Activated CD4-positive, alpha-beta T cell treated with anti-CD3 and anti-CD28 coated beads, Interleukin-2, Interleukin-6, amounts not matched to agents 100 ng/mL and 50 ng/mL, durations not matched to agents 16 hours and 8 hours (primary cell): ENCODE results near the gene MFNG.

Experiments used
- DNase-seq: peaks from one replicate; pipeline ENCODE4 v3.0.0-alpha.2; 2020

Gene MFNG

GRCh38 chr22:37492428-37493344, 6.5 kb upstream of the MFNG start:
- DNase-seq, result peak; percentile 70

GRCh38 chr22:37491559-37492427, 5.6 kb upstream of the MFNG start:
- DNase-seq, result no peak

GRCh38 chr22:37491106-37491505, 4.9 kb upstream of the MFNG start:
- DNase-seq, result no peak

GRCh38 chr22:37489983-37490382, 3.8 kb upstream of the MFNG start:
- DNase-seq, result no peak

- no peak for DNase-seq
These were observed 2.4 kb upstream of the MFNG start for GRCh38 chr22:37488337-37489135.

GRCh38 chr22:37487571-37487970, 1.4 kb upstream of the MFNG start:
- DNase-seq, result no peak

GRCh38 chr22:37487129-37487528, 945 bp upstream of the MFNG start:
- no peak for DNase-seq

GRCh38 chr22:37485395-37486223, 575 bp downstream of the MFNG start:
- peak; percentile 35 for DNase-seq

- DNase-seq, result peak; percentile 95
These were observed 1.4 kb downstream of the MFNG start for GRCh38 chr22:37484480-37485394.

- DNase-seq, result no peak
These were observed 3.1 kb downstream of the MFNG start for GRCh38 chr22:37483050-37483449.

GRCh38 chr22:37482244-37482643, 3.9 kb downstream of the MFNG start:
- DNase-seq, result no peak

GRCh38 chr22:37481347-37481907, 4.8 kb downstream of the MFNG start:
- no peak for DNase-seq

- DNase-seq, result no peak
These were observed 5.5 kb downstream of the MFNG start for GRCh38 chr22:37480387-37481346.

- DNase-seq, result no peak
These were observed 7.0 kb downstream of the MFNG start for GRCh38 chr22:37479196-37479595.

- DNase-seq, result no peak
These were observed 9.5 kb downstream of the MFNG start for GRCh38 chr22:37476389-37477329.

- no peak for DNase-seq
These were observed 11.6 kb downstream of the MFNG start for GRCh38 chr22:37474447-37475090.

GRCh38 chr22:37473437-37473946, 12.7 kb downstream of the MFNG start:
- no peak for DNase-seq
